Mesenchymal stem cell (in vitro differentiated cells and primary cell): ENCODE measurements around the gene GHR.

Experiments
- DNase-seq: peaks from one replicate; pipeline ENCODE4 v3.0.0-alpha.2; 2013
- H2AFZ ChIP-seq: one replicate; pipeline ENCODE4 v1.6.1; 2013; ENCODE audit warnings: low read depth, mild to moderate bottlenecking, control low read depth, inconsistent platforms, low read length, moderate library complexity
- H2AK5ac ChIP-seq: 2 replicates; pipeline ENCODE4 v1.6.1; 2013; ENCODE audit warnings: low read length, moderate library complexity, mild to moderate bottlenecking, inconsistent platforms; ENCODE audit not compliant: severe bottlenecking
- H2BK120ac ChIP-seq: one replicate; pipeline ENCODE4 v1.6.1; 2013; ENCODE audit warnings: low read depth, mild to moderate bottlenecking, inconsistent platforms, low read length, moderate library complexity
- H2BK12ac ChIP-seq, 2 experiments: one replicate each; pipeline ENCODE4 v1.6.1; 2013; ENCODE audit warnings: inconsistent platforms in 2 of 2, low read length in 2 of 2, mild to moderate bottlenecking in 2 of 2, moderate library complexity in 2 of 2, control low read depth in 1 of 2
- H2BK15ac ChIP-seq: one replicate; pipeline ENCODE4 v1.6.1; 2013; ENCODE audit warnings: mild to moderate bottlenecking, low read depth, inconsistent platforms; ENCODE audit not compliant: poor library complexity, severe bottlenecking
- H2BK5ac ChIP-seq: 2 replicates; pipeline ENCODE4 v1.6.1; 2013; ENCODE audit warnings: low read depth, mild to moderate bottlenecking, low read length, control low read depth, inconsistent platforms; ENCODE audit not compliant: poor library complexity, severe bottlenecking
- H3K14ac ChIP-seq, 2 experiments: one replicate each; pipeline ENCODE4 v1.6.1; 2013; ENCODE audit warnings: inconsistent platforms in 2 of 2, low read length in 2 of 2, control low read depth in 1 of 2, mild to moderate bottlenecking in 1 of 2, moderate library complexity in 1 of 2
- H3K18ac ChIP-seq, 2 experiments: one replicate each; pipeline ENCODE4 v1.6.1; 2013; ENCODE audit warnings: inconsistent platforms in 2 of 2, low read length in 2 of 2, control low read depth in 1 of 2, low read depth in 1 of 2, mild to moderate bottlenecking in 1 of 2
- H3K23ac ChIP-seq, 2 experiments: one replicate each; pipeline ENCODE4 v1.6.1; 2013; ENCODE audit warnings: inconsistent platforms in 2 of 2, low read length in 2 of 2, mild to moderate bottlenecking in 2 of 2, moderate library complexity in 2 of 2, control low read depth in 1 of 2
- H3K27ac ChIP-seq: 2 replicates; pipeline ENCODE4 v1.5.1; 2013; ENCODE audit warnings: mild to moderate bottlenecking, moderate library complexity, low read length, control low read depth, inconsistent platforms; ENCODE audit not compliant: poor library complexity, severe bottlenecking
- H3K27me3 ChIP-seq, 2 experiments: 2 replicates each; pipeline versions ENCODE4 v1.6.1 to v1.7.0; 2013; ENCODE audit warnings: low read length in 2 of 2, mild to moderate bottlenecking in 2 of 2, moderate library complexity in 2 of 2, control low read depth in 1 of 2, inconsistent platforms in 1 of 2; ENCODE audit not compliant: control insufficient read depth in 1 of 2, insufficient read depth in 1 of 2
- H3K36me3 ChIP-seq, 2 experiments: 2 replicates each; pipeline versions ENCODE4 v1.6.1 to v1.7.0; 2013; ENCODE audit warnings: low read length in 2 of 2, control low read depth in 1 of 2, inconsistent platforms in 1 of 2, low read depth in 1 of 2, mild to moderate bottlenecking in 1 of 2; ENCODE audit not compliant: insufficient read depth in 2 of 2, control insufficient read depth in 1 of 2
- H3K4ac ChIP-seq, 2 experiments: one replicate each; pipeline ENCODE4 v1.6.1; 2013; ENCODE audit warnings: inconsistent platforms in 2 of 2, low read length in 2 of 2, mild to moderate bottlenecking in 2 of 2, moderate library complexity in 2 of 2, control low read depth in 1 of 2, low read depth in 1 of 2
- H3K4me1 ChIP-seq: 2 replicates; pipeline ENCODE4 v1.6.1; 2013; ENCODE audit warnings: low read depth, low read length, control low read depth; ENCODE audit not compliant: control insufficient read depth, insufficient read depth
- H3K4me2 ChIP-seq: 2 replicates; pipeline ENCODE4 v1.6.1; 2013; ENCODE audit warnings: low read length, mild to moderate bottlenecking, inconsistent platforms; ENCODE audit not compliant: poor library complexity, severe bottlenecking
- H3K4me3 ChIP-seq, 2 experiments: 2 replicates each; pipeline versions ENCODE4 v1.5.1 to v1.7.0; 2013; ENCODE audit warnings: low read length in 2 of 2, mild to moderate bottlenecking in 2 of 2, control low read depth in 1 of 2, low read depth in 1 of 2; ENCODE audit not compliant: insufficient read depth in 1 of 2
- H3K79me1 ChIP-seq: replicated peaks from 2 replicates; pipeline ENCODE4 v1.6.1; 2013; ENCODE audit warnings: mild to moderate bottlenecking, control low read depth, low read length, inconsistent platforms; ENCODE audit not compliant: poor library complexity, severe bottlenecking
- H3K9ac ChIP-seq: 2 replicates; pipeline ENCODE4 v1.7.0; 2013; ENCODE audit warnings: mild to moderate bottlenecking, low read length, moderate library complexity
- H3K9me3 ChIP-seq: 2 replicates; pipeline ENCODE4 v1.7.0; 2013; ENCODE audit warnings: mild to moderate bottlenecking, low read length; ENCODE audit not compliant: control insufficient read depth
- H4K8ac ChIP-seq: one replicate; pipeline ENCODE4 v1.6.1; 2013; ENCODE audit warnings: inconsistent platforms, mild to moderate bottlenecking, low read length, moderate library complexity
- H4K91ac ChIP-seq: one replicate; pipeline ENCODE4 v1.6.1; 2013; ENCODE audit warnings: mild to moderate bottlenecking, low read length, inconsistent platforms
- WGBS: methylation state at CpG from one replicate; pipeline ENCODE4 v1.1.7; 2013; ENCODE audit warnings: mixed read lengths; 5-methylcytosine and 5-hydroxymethylcytosine counted together

GHR gene

GRCh38 chr5:42579320-42579719 is 156.1 kb downstream of the GHR start:
- Histone ChIP-seq H3K4me2 (no peak overlapping the region), H2AK5ac (no peak overlapping the region), H2AFZ (no peak overlapping the region), H3K9ac (no peak overlapping the region), H3K36me3 (no peaks in the 10 kb centered on the region), H2BK12ac (no peak overlapping the region), H3K27me3 (peaks cover 0 to 3% of the 10 kb centered on the region in 2 experiments), H3K14ac (no peak overlapping the region), H4K8ac (no peak overlapping the region), H3K79me1 (no peaks in the 10 kb centered on the region), H2BK5ac (no peak overlapping the region), H3K27ac (no peak overlapping the region), H3K4me3 (no peak overlapping the region), H4K91ac (no peak overlapping the region), H3K4ac (no peak overlapping the region), H3K18ac (no peak overlapping the region), H3K23ac (no peak overlapping the region), H3K4me1 (no peaks in the 10 kb centered on the region), H2BK15ac (no peak overlapping the region), H2BK120ac (no peak overlapping the region), H3K9me3 (no peaks in the 10 kb centered on the region)
- WGBS = 0% methylated on average over 1 of the region's 1 CpG
- DNase-seq = peak; percentile 75

- H2AFZ ChIP-seq = no peak overlapping the region
- no peak overlapping the region for H3K23ac ChIP-seq
- H4K8ac ChIP-seq = no peak overlapping the region
- H2BK12ac ChIP-seq = peak overlapping the region in 1 of 2 experiments; percentile 71
- H3K27me3 ChIP-seq = peaks cover 0 to 3% of the 10 kb centered on the region in 2 experiments
- H2BK5ac ChIP-seq = no peak overlapping the region
- no peaks in the 10 kb centered on the region for H3K79me1 ChIP-seq
- 99% methylated on average over 7 of the region's 7 CpGs for whole genome bisulfite sequencing
- H3K14ac ChIP-seq = peak overlapping the region in 1 of 2 experiments; percentile 55
- no peak overlapping the region for H3K4me2 ChIP-seq
- no peak overlapping the region for H2BK120ac ChIP-seq
- no peak overlapping the region for H3K4ac ChIP-seq
- H3K27ac ChIP-seq = no peak overlapping the region
- H4K91ac ChIP-seq = peak overlapping the region; percentile 25
- no peak overlapping the region for H2AK5ac ChIP-seq
- peak overlapping the region; percentile 3 for H2BK15ac ChIP-seq
- H3K4me3 ChIP-seq = no peak overlapping the region
- H3K18ac ChIP-seq = peak overlapping the region in 1 of 2 experiments; percentile 62
- no peaks in the 10 kb centered on the region for H3K9me3 ChIP-seq
- DNase-seq = no peak
- H3K9ac ChIP-seq = no peak overlapping the region
- H3K36me3 ChIP-seq = no peaks in the 10 kb centered on the region
- H3K4me1 ChIP-seq = no peaks in the 10 kb centered on the region
Observed at GRCh38 chr5:42581845-42582244, 158.6 kb downstream of the GHR start.

GRCh38 chr5:42582723-42583122 is 159.5 kb downstream of the GHR start:
- Histone ChIP-seq H3K4me2 (no peak overlapping the region), H2BK15ac (no peak overlapping the region), H3K79me1 (no peaks in the 10 kb centered on the region), H3K14ac (no peak overlapping the region), H3K9me3 (no peaks in the 10 kb centered on the region), H4K8ac (no peak overlapping the region), H3K27ac (no peak overlapping the region), H2BK5ac (no peak overlapping the region), H3K36me3 (no peaks in the 10 kb centered on the region), H3K4me1 (no peaks in the 10 kb centered on the region), H2BK12ac (no peak overlapping the region), H2AK5ac (no peak overlapping the region), H2AFZ (no peak overlapping the region), H3K9ac (no peak overlapping the region), H2BK120ac (no peak overlapping the region), H3K18ac (no peak overlapping the region), H3K23ac (peak overlapping the region in 1 of 2 experiments; percentile 0), H3K27me3 (peaks cover 0 to 3% of the 10 kb centered on the region in 2 experiments), H3K4me3 (no peak overlapping the region), H4K91ac (peak overlapping the region; percentile 78), H3K4ac (peak overlapping the region in 1 of 2 experiments; percentile 21)
- DNase-seq = no peak
- 92% methylated on average over 13 of the region's 13 CpGs for WGBS

- no peak overlapping the region for H4K8ac ChIP-seq
- peak; percentile 67 for DNase-seq
- no peak overlapping the region for H3K18ac ChIP-seq
- H3K27me3 ChIP-seq = peaks cover 0 to 3% of the 10 kb centered on the region in 2 experiments
- no peak overlapping the region for H3K4ac ChIP-seq
- no peak overlapping the region for H3K14ac ChIP-seq
- 31% methylated on average over 4 of the region's 4 CpGs for WGBS
- H3K4me1 ChIP-seq = no peaks in the 10 kb centered on the region
- no peak overlapping the region for H2BK5ac ChIP-seq
- H3K23ac ChIP-seq = no peak overlapping the region
- no peaks in the 10 kb centered on the region for H3K79me1 ChIP-seq
- H3K9me3 ChIP-seq = no peaks in the 10 kb centered on the region
- H3K36me3 ChIP-seq = no peaks in the 10 kb centered on the region
- H2BK15ac ChIP-seq = no peak overlapping the region
- H3K9ac ChIP-seq = no peak overlapping the region
- H2BK12ac ChIP-seq = no peak overlapping the region
- no peak overlapping the region for H3K27ac ChIP-seq
- H2BK120ac ChIP-seq = no peak overlapping the region
- no peak overlapping the region for H4K91ac ChIP-seq
- H3K4me2 ChIP-seq = no peak overlapping the region
- no peak overlapping the region for H2AK5ac ChIP-seq
- no peak overlapping the region for H3K4me3 ChIP-seq
- no peak overlapping the region for H2AFZ ChIP-seq
Observed at GRCh38 chr5:42583322-42583721, 160.1 kb downstream of the GHR start.
